Measurements from ENCODE around the gene TMEM258.

GRCh38 chr11:61829806-61830205, 37.4 kb upstream of the TMEM258 start:
- TF ChIP-seq, protein P1, sequence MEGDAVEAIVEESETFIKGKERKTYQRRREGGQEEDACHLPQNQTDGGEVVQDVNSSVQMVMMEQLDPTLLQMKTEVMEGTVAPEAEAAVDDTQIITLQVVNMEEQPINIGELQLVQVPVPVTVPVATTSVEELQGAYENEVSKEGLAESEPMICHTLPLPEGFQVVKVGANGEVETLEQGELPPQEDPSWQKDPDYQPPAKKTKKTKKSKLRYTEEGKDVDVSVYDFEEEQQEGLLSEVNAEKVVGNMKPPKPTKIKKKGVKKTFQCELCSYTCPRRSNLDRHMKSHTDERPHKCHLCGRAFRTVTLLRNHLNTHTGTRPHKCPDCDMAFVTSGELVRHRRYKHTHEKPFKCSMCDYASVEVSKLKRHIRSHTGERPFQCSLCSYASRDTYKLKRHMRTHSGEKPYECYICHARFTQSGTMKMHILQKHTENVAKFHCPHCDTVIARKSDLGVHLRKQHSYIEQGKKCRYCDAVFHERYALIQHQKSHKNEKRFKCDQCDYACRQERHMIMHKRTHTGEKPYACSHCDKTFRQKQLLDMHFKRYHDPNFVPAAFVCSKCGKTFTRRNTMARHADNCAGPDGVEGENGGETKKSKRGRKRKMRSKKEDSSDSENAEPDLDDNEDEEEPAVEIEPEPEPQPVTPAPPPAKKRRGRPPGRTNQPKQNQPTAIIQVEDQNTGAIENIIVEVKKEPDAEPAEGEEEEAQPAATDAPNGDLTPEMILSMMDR (IDR thresholded peaks at IDR 0.05), result no peak
- TF ChIP-seq EZH2 (IDR thresholded peaks at IDR 0.05; ENCODE audit: borderline replicate concordance, insufficient read depth, low read depth, low read length, poor library complexity, severe bottlenecking), result no peak
